Stimulated activated CD8-positive, alpha-beta memory T cell treated with anti-CD3 and anti-CD28 coated beads, Interleukin-4, amount 100 ng/mL, for 1 hour (primary cell): ENCODE results near the gene HPGD.
"Not testable (repeated sequence)": the region's sequence is repeated elsewhere in the genome, so short reads cannot be mapped to it uniquely, and the experiment has no call there.

Source experiments
- DNase-seq, 2 donors: peaks; one replicate each; pipeline ENCODE4 v3.0.0-alpha.2; 2020; ENCODE audit warnings: low read depth in 2 of 2, low spot score in 1 of 2

HPGD gene

GRCh38 chr4:174526731-174527130 is 4.4 kb upstream of the HPGD start:
- DNase-seq = no peak

- DNase-seq = no peak
These were observed 2.0 kb upstream of the HPGD start for GRCh38 chr4:174524242-174524641.

GRCh38 chr4:174523025-174523693 is 871 bp upstream of the HPGD start:
- DNase-seq = no peak

DNA sequence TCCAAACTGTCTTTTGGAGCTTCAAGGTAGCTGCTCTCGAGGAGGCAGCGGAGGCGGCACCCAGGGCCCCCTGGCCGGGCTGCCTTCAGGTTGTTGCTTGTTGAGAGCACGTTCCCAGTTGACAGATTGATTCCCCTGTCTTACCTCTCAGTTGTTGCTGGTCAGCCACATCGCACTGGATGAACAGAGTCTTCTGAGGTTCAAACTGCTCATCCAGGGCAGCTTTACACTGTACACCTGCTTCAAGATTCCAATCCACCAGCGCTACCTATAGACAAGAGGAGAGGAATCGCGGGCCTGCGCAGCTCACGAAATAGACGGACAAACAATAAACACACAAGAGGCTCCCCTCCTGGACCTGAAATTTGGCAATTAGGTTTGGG is 497 bp downstream of the HPGD start:
- no peak for DNase-seq

- DNase-seq = no peak
These were observed 1.6 kb downstream of the HPGD start for GRCh38 chr4:174520660-174521059.

DNA sequence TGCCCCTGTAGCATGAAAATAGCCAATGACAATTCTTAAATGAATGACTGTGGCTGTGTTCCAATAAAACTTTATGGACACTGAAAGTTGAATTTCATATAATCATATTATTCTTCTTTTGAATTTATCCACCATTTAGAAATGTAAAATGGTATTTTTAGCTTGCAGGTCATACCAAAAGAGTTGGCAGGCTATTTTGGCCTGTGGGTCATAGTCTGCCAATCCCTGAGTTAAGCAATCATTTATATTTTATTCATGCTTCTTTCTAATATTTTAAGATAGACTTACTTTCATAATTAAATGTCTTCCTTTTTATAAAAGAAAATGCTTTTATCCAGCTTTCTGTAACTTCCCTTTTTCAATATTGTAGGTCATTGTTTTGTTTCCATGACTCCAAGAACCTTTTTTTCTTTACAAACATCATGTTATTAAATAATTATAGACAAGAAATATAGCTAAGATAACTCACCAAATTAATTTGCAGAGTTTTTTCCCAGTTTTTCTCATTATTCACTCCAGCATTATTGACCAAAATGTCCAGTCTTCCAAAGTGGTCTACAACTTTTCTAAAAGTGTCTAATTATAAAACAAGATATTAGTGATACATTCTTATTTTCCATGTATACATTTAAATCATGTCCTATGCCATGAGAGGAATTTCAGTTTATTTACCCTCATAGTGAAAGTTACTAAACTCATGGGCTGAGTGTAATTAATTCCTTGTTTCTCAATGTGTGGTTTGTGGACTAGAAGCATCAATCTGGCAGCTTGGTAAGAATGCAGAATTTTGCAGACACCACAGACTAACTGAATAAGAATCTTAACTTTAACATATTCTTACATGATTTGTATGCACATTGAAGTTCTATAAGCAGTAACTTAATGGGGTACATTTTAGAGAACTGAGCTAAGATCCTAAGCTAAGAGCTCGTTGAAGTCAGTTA is 4.5 kb downstream of the HPGD start:
- DNase-seq = no peak

GRCh38 chr4:174516794-174517193 is 5.5 kb downstream of the HPGD start:
- DNase-seq = no peak

GRCh38 chr4:174516345-174516744 is 5.9 kb downstream of the HPGD start:
- no peak for DNase-seq

DNA sequence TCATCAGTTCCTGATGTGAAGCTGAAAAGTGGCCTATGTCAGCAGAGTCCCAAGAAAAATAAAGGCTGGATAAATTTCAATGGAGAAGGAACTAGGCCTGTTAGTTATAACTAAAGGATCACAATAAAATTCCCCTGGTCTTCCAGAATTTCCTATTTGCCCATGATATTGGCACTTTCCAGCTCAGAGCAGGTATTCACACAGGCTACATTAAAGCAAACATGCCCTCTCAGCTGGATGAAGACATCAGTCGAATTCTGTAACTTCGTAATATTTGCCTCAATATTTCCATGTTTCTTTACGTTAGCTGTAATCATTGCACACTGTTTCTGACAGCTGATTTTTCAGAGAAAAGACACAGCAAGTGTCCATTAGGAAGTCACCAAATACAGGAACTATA is 9.5 kb downstream of the HPGD start:
- no peak for DNase-seq

DNA sequence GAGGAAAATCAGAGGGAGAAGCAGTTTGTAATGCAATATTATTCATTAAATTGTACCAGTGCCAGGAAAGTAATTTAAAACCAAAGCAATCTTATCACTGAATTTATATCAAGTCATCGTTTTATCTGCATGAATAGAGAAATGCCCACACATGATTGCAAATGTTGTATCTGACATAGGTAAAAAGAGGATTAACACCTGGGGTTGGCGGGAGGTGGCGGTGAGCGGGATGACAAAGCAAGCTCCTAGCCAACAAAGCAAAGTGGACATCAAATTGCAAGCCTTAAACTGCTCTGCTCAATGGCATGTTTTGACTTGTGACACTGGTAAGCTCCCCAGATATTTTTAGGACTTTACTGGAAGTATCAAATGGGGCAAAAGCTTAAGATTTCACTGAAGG is 16.4 kb downstream of the HPGD start:
- no peak for DNase-seq

DNA sequence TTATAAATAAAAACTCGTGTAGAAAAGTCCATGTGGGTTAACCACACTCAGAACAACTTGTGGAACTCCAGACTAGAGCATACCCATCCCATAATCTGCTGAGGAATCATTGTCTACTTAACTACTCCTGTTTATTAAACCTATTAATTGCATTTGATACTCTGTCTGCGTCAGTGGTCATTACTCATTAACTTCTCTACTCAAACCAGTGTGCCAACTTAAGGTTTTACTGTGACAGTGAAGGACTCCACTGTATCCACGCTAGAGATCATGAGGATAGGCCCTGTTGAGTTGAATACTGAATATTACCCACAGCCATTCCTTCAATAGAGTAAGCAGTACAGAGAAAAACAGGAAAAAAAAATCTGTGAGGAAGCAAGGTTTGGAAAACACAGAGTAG is 17.3 kb downstream of the HPGD start:
- no peak for DNase-seq

- no peak for DNase-seq
These were observed 19.1 kb downstream of the HPGD start for GRCh38 chr4:174503079-174503715.

GRCh38 chr4:174496631-174497432 is 25.5 kb downstream of the HPGD start:
- no peak for DNase-seq

- no peak for DNase-seq
These were observed 26.7 kb downstream of the HPGD start for GRCh38 chr4:174495626-174496025.

DNA sequence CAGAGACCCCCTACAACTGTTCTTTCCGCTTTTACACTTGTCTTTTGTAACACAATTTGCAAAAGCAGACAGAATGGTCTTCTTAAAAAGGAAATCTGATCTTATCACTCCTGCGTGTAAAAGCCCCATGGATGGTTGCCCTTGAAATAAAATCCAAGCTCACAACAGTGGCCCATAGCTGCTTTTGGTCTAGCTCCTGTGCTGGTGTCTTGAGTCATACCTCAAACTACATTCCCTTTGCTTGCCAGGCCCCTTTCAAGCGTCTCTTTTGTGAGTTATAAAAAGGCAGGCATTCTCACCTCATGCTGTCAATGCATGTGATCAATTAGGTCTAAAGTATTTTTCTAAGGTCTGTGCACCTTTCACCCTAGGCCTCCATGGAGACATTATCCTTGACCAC is 27.6 kb downstream of the HPGD start:
- DNase-seq = no peak

DNA sequence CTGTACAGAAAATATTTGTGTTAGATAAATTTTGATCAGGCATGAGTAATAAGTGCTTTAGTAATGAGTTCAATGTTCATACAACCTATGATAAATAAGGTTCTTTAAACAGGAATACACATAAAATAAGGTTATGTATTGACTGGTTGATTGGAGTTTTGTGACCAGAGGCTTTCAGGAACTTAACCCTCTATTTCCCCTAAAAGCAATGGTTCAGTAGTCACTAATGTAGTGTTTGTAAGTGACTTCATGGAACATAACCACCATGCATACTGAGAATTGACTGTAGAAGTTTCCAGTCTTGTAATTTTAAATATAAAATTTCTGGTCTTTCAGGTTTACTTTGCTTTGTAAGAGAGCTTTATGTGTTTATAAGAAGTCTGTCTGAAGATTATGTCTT is 28.1 kb downstream of the HPGD start:
- no peak for DNase-seq

GRCh38 chr4:174490451-174490961 is 31.8 kb downstream of the HPGD start:
- DNase-seq = no peak

DNA sequence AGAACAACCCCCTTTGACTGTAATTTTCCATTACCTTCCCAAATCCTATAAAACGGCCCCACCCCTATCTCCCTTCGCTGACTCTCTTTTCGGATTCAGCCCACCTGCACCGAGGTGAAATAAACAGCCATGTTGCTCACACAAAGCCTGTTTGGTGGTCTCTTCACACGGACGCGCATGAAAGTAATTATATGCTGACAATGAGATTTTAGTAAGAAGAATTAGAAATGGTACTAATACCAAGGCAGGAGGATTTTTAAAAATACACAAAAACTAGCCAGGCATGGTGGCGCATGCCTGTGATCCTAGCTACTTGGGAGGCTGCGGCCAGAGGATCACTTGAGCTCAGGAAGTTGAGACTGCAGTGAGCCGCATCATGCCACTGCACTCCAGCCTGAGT is 33.9 kb downstream of the HPGD start:
- not testable (repeated sequence) for DNase-seq

- no peak for DNase-seq
These were observed 37.3 kb downstream of the HPGD start for GRCh38 chr4:174485025-174485424.

GRCh38 chr4:174483792-174484191 is 38.5 kb downstream of the HPGD start:
- no peak for DNase-seq

- DNase-seq = no peak
These were observed 43.1 kb downstream of the HPGD start for GRCh38 chr4:174479140-174479539.
